ENCODE data around the gene UBL7.

DNA sequence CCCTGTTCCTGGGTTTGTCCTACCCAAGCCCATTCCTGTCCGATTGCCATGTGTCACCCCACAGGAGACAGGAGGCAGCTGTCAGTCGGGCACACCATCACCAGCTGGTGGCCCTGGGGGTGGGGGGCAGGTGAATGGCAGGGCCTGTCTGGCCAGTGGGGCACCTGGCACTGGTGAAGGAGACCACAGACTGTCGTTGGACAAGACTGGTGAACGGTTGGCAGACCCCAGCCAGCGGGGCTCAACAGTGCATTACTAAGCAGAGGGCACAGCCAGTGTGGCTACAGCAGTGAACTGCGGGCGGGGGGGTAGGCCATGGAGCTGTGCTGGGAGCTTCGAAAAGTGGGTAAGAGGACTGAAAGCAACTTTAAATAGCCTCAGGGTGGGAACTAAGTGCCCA lies 29.3 kb downstream of the UBL7 start:
- no peak for TF ChIP-seq POLR2AphosphoS5 (IDR thresholded peaks at IDR 0.05; ENCODE audit: low read depth, low read length)
- TF ChIP-seq, protein P1, sequence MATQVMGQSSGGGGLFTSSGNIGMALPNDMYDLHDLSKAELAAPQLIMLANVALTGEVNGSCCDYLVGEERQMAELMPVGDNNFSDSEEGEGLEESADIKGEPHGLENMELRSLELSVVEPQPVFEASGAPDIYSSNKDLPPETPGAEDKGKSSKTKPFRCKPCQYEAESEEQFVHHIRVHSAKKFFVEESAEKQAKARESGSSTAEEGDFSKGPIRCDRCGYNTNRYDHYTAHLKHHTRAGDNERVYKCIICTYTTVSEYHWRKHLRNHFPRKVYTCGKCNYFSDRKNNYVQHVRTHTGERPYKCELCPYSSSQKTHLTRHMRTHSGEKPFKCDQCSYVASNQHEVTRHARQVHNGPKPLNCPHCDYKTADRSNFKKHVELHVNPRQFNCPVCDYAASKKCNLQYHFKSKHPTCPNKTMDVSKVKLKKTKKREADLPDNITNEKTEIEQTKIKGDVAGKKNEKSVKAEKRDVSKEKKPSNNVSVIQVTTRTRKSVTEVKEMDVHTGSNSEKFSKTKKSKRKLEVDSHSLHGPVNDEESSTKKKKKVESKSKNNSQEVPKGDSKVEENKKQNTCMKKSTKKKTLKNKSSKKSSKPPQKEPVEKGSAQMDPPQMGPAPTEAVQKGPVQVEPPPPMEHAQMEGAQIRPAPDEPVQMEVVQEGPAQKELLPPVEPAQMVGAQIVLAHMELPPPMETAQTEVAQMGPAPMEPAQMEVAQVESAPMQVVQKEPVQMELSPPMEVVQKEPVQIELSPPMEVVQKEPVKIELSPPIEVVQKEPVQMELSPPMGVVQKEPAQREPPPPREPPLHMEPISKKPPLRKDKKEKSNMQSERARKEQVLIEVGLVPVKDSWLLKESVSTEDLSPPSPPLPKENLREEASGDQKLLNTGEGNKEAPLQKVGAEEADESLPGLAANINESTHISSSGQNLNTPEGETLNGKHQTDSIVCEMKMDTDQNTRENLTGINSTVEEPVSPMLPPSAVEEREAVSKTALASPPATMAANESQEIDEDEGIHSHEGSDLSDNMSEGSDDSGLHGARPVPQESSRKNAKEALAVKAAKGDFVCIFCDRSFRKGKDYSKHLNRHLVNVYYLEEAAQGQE (IDR thresholded peaks at IDR 0.05; ENCODE audit: insufficient read depth in 1 of 2, low read depth in 2 of 2, low read length in 2 of 2): no peak
- no peak for TF ChIP-seq SIN3A (IDR thresholded peaks at IDR 0.05; ENCODE audit: borderline replicate concordance, insufficient read depth, low read length)
- TF ChIP-seq TAF1 (IDR thresholded peaks at IDR 0.05; ENCODE audit: borderline replicate concordance, insufficient read depth, low read length): no peak
- TF ChIP-seq FOXP2 (optimal IDR thresholded peaks at IDR 0.05; ENCODE audit: borderline replicate concordance, extremely low read depth, extremely low read length, insufficient read depth): no peak
